AG10803 (cell line): ENCODE data around the gene COL11A1.

ENCODE experiments used
- DNase-seq: peaks from one replicate; pipeline ENCODE4 v3.0.0; 2010; ENCODE audit warnings: low read depth
- H3K4me3 ChIP-seq: 2 replicates; pipeline ENCODE4 v1.5.1; 2011; ENCODE audit warnings: mild to moderate bottlenecking, low read length, control low read depth
- TF ChIP-seq, protein P1 (sequence below): conservative IDR thresholded peaks from 2 replicates; pipeline ENCODE4 v1.5.1; 2011; ENCODE audit warnings: mild to moderate bottlenecking, low read length, control low read depth, inconsistent platforms

COL11A1 gene

DNA sequence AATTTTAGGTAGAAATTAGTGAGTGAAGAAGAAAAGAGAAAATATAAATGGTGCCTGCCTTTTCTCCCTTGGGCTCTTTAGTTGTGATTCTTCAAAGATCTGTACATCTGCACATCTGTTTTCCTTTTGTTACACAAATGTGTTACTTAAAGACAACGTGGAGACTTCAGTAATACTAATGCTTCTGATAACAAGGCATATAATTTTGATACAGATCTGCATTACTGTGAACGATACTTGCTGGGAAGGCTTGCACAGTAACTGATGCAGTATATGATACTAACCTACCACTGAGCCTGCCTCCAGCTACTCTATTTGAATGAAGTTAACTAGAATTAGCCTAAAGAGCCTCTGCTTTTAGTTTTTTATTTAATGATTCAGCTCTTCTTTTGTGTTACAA lies 244.6 kb downstream of the COL11A1 start:
- H3K4me3 ChIP-seq = no peak overlapping the region
- TF ChIP-seq, protein P1, sequence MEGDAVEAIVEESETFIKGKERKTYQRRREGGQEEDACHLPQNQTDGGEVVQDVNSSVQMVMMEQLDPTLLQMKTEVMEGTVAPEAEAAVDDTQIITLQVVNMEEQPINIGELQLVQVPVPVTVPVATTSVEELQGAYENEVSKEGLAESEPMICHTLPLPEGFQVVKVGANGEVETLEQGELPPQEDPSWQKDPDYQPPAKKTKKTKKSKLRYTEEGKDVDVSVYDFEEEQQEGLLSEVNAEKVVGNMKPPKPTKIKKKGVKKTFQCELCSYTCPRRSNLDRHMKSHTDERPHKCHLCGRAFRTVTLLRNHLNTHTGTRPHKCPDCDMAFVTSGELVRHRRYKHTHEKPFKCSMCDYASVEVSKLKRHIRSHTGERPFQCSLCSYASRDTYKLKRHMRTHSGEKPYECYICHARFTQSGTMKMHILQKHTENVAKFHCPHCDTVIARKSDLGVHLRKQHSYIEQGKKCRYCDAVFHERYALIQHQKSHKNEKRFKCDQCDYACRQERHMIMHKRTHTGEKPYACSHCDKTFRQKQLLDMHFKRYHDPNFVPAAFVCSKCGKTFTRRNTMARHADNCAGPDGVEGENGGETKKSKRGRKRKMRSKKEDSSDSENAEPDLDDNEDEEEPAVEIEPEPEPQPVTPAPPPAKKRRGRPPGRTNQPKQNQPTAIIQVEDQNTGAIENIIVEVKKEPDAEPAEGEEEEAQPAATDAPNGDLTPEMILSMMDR = no peak
- no peak for DNase-seq

DNA sequence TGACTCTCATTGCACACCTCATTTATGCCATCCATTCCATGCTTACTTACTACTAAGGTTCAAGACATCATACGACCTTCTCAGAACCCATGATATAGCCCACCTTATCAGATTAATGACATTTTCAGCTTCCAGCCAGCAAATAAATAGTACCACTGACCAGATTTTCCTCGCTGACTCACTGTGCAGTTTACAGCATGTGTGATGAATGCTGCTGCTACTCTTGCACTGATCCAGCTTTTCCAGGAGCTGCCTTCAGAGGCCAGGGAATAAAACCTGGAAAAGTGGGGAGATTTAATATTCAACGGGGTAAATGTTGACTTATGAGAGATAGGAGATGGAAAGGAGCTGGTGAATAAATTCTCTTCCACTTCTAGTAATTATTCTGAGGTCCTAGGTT lies 247.1 kb downstream of the COL11A1 start:
- H3K4me3 ChIP-seq = no peak overlapping the region
- TF ChIP-seq, protein P1 = no peak
- peak; percentile 5 for DNase-seq

DNA sequence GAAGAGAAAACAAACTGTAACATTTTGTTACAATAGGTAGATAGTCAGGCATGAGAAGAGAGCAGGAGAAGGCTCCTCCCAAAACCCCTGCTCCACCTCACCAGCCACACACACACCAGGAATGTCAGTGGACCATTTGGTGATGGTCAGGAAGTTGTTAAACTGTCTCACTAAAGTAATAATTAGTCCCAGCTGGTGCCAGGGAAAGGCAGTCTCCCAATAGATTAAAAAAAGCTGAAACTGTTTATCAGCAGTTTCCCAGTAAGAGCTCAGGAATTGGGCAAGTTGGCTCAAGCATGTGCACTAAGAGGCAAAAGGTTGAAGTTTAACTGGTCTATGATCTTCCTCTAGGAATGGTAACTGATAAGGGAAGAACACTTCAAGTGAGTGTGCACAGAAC lies 249.6 kb downstream of the COL11A1 start:
- DNase-seq = peak; percentile 90
- TF ChIP-seq, protein P1 = no peak
- H3K4me3 ChIP-seq = no peak overlapping the region

DNA sequence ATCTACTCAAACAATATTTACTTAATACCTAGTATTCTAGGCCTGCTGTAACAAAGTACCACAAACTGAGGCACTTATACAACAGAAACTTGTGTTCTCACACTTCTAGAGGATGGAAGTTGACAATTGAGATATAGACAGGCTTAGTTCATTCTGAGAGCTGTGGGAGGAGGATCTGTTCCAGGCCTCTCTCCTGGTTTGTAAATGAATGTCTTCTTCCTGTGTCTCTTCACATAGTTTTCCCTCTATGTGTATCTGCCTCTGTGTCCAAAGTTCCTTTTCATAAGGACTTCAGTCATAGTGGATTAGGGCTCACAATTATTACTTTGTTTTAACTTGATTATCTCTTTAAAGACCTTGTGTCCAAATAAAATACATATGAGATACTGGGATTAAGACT lies 251.1 kb downstream of the COL11A1 start:
- TF ChIP-seq, protein P1 = no peak
- no peak overlapping the region for H3K4me3 ChIP-seq
- DNase-seq = no peak

DNA sequence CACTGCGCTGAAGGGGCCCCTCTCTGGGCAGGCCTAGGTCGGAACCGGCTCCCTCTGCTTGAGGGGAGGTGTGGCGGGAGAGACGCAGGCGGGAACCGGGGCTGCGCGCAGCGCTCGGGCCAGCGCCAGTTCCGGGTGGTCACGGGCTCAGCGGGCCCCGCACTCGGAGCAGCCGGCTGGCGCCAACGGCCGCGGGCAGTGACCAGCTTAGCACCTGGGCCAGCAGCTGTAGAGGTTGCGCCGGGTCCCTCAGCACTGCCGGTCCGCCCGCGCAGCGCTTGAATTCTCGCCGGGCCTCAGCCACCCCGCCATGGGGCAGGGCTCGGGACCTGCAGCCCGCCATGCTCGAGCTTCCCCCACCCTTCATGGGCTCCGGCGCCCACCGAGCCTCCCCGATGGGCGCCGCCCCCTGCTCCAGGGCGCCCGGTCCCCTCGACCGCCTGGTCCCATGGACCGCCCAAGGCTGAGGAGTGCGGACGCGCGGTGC lies 254.6 kb downstream of the COL11A1 start:
- TF ChIP-seq, protein P1 = no peak
- H3K4me3 ChIP-seq = no peak overlapping the region
- no peak for DNase-seq

DNA sequence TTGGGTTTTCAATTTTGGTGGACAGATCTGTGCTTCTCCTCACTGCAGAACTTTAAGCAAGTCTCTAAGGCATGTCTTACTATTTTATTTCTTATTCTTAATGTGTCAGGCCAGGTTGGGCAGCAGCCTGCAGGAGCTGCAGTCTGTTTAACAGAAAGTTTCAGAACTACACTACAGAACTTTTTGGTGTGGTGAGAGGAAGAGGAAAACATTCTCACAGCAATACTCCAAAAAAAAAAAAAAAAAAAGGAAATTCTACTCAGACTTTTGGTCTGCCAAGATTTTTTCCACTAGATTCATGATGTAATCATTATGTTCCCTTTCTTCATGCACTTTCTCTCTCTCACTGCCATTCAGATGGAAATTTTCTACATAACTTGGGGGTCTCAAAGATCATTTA lies 255.2 kb downstream of the COL11A1 start:
- peak; percentile 31 for DNase-seq
- H3K4me3 ChIP-seq = no peak overlapping the region
- TF ChIP-seq, protein P1 = no peak

DNA sequence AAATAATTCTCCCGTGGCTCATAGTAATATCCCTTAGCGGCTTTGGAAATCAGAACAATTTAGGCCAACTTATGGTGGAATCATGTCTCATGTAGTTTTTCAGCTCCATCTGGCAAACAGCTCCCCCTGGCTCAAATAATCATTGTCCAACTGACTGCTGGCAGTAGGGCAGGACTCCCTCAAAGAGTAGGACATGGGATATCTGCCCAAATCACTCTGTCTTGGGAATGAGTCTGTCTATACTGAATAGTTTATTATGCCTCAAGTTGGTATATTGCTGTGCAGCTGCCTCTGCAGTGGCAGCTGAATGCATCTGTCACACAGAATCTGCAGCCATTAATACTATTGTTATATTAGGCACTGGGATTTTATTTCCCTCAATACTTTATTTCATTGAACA lies 255.7 kb downstream of the COL11A1 start:
- TF ChIP-seq, protein P1 = peak; percentile 40
- peak; percentile 44 for DNase-seq
- H3K4me3 ChIP-seq = no peak overlapping the region
